Spleen (tissue), 11 donors: Measurements from ENCODE around the gene GNAT1. TPM values are rescaled to one million over a fixed set of nuclear protein-coding genes. Genes with fewer than 3 reads are reported as not detected.

Source experiments
- DNase-seq: peaks from one replicate; pipeline ENCODE4 v3.0.0-alpha.2; 2020
- H3K27ac ChIP-seq, 8 donors: fragments of 200-600 bp; sonication (generic) in 7 of 8; 1 replicate in 4 of 8; 2 replicates in 4 of 8; pipeline versions ENCODE4 v1.5.0 to v1.8.0; 2016 to 2021; ENCODE audit warnings: inconsistent platforms in 4 of 8, mild to moderate bottlenecking in 4 of 8, moderate library complexity in 1 of 8
- H3K27me3 ChIP-seq, 7 donors: fragments of 200-600 bp; sonication (generic) in 6 of 7; replicated peaks in 1 of 7; 1 replicate in 4 of 7; 2 replicates in 3 of 7; pipeline versions ENCODE4 v1.5.0 to v1.8.0; 2016 to 2021; ENCODE audit warnings: inconsistent platforms in 3 of 7, mild to moderate bottlenecking in 1 of 7
- H3K36me3 ChIP-seq, 6 donors: fragments of 200-600 bp; sonication (generic) in 5 of 6; 1 replicate in 4 of 6; 2 replicates in 2 of 6; pipeline versions ENCODE4 v1.5.0 to v1.8.0; 2016 to 2021; ENCODE audit warnings: inconsistent platforms in 2 of 6
- H3K4me1 ChIP-seq, 6 donors: fragments of 200-600 bp; sonication (generic) in 5 of 6; 1 replicate in 3 of 6; 2 replicates in 3 of 6; pipeline versions ENCODE4 v1.5.0 to v1.8.0; 2016 to 2021; ENCODE audit warnings: inconsistent platforms in 3 of 6
- H3K4me3 ChIP-seq, 8 donors: fragments of 200-600 bp; sonication (generic) in 7 of 8; 1 replicate in 4 of 8; 2 replicates in 4 of 8; pipeline versions ENCODE4 v1.5.0 to v1.8.0; 2016 to 2021; ENCODE audit warnings: inconsistent platforms in 4 of 8, mild to moderate bottlenecking in 4 of 8, moderate library complexity in 2 of 8
- H3K9me3 ChIP-seq, 8 donors: fragments of 200-600 bp; sonication (generic) in 7 of 8; 1 replicate in 4 of 8; 2 replicates in 4 of 8; pipeline versions ENCODE4 v1.5.0 to v1.8.0; 2016 to 2021; ENCODE audit warnings: inconsistent platforms in 4 of 8
- CTCF ChIP-seq, 11 experiments: fragments of 200-600 bp in 7 of 11; fragments of 450-650 bp in 4 of 11; sonication (generic) in 4 of 11; IDR thresholded peaks in 8 of 11; conservative IDR thresholded peaks in 3 of 11; 1 replicate in 7 of 11; 2 replicates in 4 of 11; pipeline versions ENCODE4 v1.4.0 to v1.8.0; 2016 to 2021; ENCODE audit warnings: antibody characterized with exemption in 11 of 11, inconsistent platforms in 4 of 11, mild to moderate bottlenecking in 1 of 11
- POLR2A ChIP-seq, 3 donors: fragments of 450-650 bp; IDR thresholded peaks; one replicate each; pipeline ENCODE4 v1.5.1; 2017; ENCODE audit warnings: antibody characterized with exemption in 3 of 3, mild to moderate bottlenecking in 1 of 3
- POLR2AphosphoS5 ChIP-seq, 3 donors: sonication (generic); formaldehyde crosslinking; IDR thresholded peaks; one replicate each; pipeline ENCODE4 v1.5.1; 2017; ENCODE audit warnings: antibody characterized with exemption in 3 of 3
- WGBS, 5 donors: extraction: QIAGEN DNeasy Blood & Tissue Kit in 3 of 5; methylation state at CpG; one replicate each; pipeline versions ENCODE4 v1.1.5 to v1.1.7; 2013 to 2018; 5-methylcytosine and 5-hydroxymethylcytosine counted together
- intact Hi-C: fragments of 100-400 bp; cut with DNase I; formaldehyde crosslinking; loops from one replicate; pipeline ENCODE4 v1.15.0; 2023; ENCODE audit warnings: low total_unique reads
- polyA plus RNA-seq, 3 donors: library from polyadenylated mRNA; stranded (reverse); fragments of 200-250 nt; gene quantifications; one replicate each; pipeline ENCODE4 v1.2.1, GENCODE V29; 2013
- total RNA-seq, 7 donors: library from RNA; depleted of rRNA in 3 of 7; stranded (reverse); fragments of >200 nt in 3 of 7; fragmentation: NEBNext Ultra II Directional in 4 of 7; extraction: Animal tissue kit (Norgen Biotek cat#: 25700) in 4 of 7; gene quantifications; one replicate each; pipeline versions ENCODE4 v1.1.0 to v1.2.1, GENCODE V29; 2016 to 2021
- donor health status: healthy with polysubstance abuse.
- donor health status: DM: no; HTN: no; CAD: no; lungs with moderate emphysema.
- donor health status: DM: no; HTN: no; CAD: no.
- donor health status: Bipolar disorder and iron deficiency.
- donor health status: healthy.
- donor health status: DM: no; HTN: no; CAD: no.
- donor health status: DM: yes; HTN: yes; CAD: no.

The GNAT1 gene
- total and polyA plus RNA-seq, 10 donors, result 0.05 to 0.44 (median 0.18) TPM; not detected in 7

DNA sequence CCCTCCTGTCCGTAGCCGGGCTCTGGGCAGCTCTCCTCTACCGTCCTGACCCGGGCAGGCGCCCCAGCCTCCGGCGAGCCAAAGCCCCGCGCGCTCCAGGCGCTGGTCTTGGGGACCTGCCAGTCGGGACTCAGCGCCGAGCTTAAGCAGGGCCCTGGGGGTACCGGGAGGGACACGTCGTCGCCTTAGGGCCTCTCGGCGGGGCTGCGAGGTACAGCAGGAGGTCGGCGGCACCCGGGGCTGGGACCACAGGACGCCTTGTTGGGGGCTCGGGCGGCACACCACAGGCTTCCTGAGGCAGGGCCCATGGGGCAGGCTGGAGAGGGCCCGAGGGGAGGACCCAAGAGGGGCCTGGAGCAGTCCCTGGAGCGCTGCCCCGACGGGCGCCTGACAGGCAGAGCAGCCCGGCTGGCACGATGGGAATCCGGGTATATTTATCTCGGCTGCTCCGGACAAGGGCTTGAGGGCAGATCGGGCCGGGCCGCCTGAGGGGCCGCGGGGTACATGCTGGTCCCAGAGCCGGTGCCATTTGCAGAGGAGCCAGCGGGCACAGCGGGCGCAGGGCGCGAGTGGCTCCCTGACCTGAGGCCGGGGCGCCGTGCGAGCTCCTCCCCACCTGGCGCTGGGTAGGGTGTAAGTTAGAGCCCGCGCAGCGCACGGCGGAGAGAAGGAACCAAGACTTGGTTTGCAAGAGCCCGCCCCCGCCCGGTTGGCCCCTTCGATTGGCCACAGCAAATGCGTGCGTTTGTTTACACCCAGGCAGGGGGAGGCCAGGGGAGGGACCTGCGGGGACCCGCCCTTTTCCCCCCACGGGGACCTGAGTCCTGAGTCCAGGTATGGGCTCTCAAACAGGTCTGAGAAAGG is 14.2 kb downstream of the GNAT1 start:
- peaks cover 11 to 22% (median 16%) of the 10 kb centered on the region in 6 donors for H3K4me1 ChIP-seq
- intact Hi-C loops, result no loop called here
- no peaks in the 10 kb centered on the region for H3K9me3 ChIP-seq
- no peaks in the 10 kb centered on the region for H3K36me3 ChIP-seq
- WGBS, 5 donors, result 1 to 6% (median 2%) methylated on average over 42 to 67 of the region's 67 CpGs
- DNase-seq, result no peak
- no peak overlapping the region for H3K27ac ChIP-seq
- TF ChIP-seq POLR2AphosphoS5 (IDR thresholded peaks at IDR 0.05), result no peak
- no peak for TF ChIP-seq CTCF (IDR thresholded peaks at IDR 0.05 in 8 of 11, conservative IDR thresholded peaks at IDR 0.05 in 3 of 11)
- TF ChIP-seq POLR2A (IDR thresholded peaks at IDR 0.05), result no peak
- H3K27me3 ChIP-seq, result peaks cover 0 to 79% (median 50%) of the 10 kb centered on the region in 7 donors
- peak overlapping the region; percentile 4 to 60 (median 25) for H3K4me3 ChIP-seq

DNA sequence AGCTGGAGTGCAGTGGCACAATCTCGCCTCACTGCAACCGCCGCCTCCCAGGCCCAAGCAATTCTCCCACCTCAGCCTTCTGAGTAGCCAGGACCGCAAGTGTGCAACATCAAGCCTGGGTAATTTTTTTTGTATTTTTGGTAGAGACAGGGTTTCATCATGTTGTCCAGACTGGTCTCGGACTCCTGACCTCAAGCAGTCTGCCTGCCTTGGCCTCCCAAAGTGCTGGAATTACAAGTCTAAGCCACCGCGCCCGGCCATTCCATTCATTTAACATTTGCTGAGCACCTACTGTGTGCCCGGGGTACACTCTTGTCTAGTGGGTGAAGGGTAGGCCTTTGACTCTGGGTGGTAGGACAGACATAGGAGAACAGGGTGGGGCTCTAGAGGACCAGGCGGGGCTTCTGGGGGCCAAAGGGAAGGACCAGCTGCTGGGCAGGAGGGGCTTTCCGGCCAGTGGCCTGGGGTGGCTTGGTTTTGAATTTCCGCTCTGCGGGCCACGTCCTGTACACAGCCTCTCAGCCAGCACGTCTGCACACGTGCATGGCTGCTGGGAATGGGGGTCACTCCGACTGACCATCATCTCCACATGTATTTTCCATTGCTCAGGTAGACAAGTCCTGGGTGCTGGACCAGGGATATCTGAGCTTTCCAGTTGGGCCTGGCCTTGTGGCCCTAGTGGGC is 16.1 kb downstream of the GNAT1 start:
- Histone ChIP-seq H3K27ac (no peak overlapping the region), H3K27me3 (peaks cover 0 to 60% (median 40%) of the 10 kb centered on the region in 7 donors), H3K9me3 (no peaks in the 10 kb centered on the region), H3K4me3 (no peak overlapping the region), H3K36me3 (no peaks in the 10 kb centered on the region), H3K4me1 (peaks cover 11 to 22% (median 16%) of the 10 kb centered on the region in 6 donors)
- DNase-seq, result no peak
- intact Hi-C loops, result no loop called here
- 87 to 93% (median 92%) methylated on average over 11 to 17 of the region's 17 CpGs for WGBS, 5 donors
- TF ChIP-seq CTCF (IDR thresholded peaks at IDR 0.05 in 8 of 11, conservative IDR thresholded peaks at IDR 0.05 in 3 of 11) (no peak), POLR2A (IDR thresholded peaks at IDR 0.05) (no peak), POLR2AphosphoS5 (IDR thresholded peaks at IDR 0.05) (no peak)

DNA sequence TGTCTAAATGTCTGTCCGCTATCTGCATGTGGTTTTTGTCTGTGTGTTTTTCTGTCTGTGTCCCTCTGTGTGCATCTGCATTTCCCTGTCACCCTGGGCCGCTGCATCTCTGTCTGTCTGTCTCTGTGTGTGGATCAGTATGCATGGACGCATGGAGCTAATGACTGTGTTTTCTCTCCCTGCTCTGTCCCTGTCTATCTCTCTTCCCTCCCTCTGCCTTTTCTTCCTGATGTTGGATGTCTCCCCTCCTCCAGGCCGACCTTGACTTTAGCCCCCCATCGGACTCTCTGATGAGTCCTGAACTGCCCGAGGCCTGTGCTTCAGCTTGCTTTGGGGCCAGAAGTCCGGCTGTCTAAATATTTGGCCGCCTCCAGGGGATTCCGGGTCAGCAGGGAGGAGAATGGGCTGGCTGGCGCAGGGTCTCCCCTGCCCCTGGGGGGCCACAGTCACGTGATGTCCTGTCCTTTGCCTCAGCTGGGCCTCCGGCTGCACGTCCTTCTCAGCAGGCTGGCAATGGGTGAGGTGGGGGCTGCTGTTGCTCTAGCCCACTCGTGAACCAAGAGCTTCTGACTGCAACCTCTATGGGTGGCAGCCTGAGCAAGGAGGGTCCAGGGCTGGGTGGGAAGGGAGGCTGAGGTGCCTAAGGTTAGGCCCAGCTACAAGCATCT is 17.4 kb downstream of the GNAT1 start:
- no peak overlapping the region for H3K27ac ChIP-seq
- H3K36me3 ChIP-seq, result no peaks in the 10 kb centered on the region
- WGBS, 5 donors, result 83 to 91% (median 87%) methylated on average over 10 to 14 of the region's 14 CpGs
- no peak overlapping the region for H3K4me3 ChIP-seq
- H3K9me3 ChIP-seq, result no peaks in the 10 kb centered on the region
- H3K4me1 ChIP-seq, result peaks cover 11 to 22% (median 16%) of the 10 kb centered on the region in 6 donors
- intact Hi-C loops, result no loop called here
- TF ChIP-seq POLR2AphosphoS5 (IDR thresholded peaks at IDR 0.05) (no peak), POLR2A (IDR thresholded peaks at IDR 0.05) (no peak), CTCF (IDR thresholded peaks at IDR 0.05 in 8 of 11, conservative IDR thresholded peaks at IDR 0.05 in 3 of 11) (no peak)
- H3K27me3 ChIP-seq, result peaks cover 0 to 47% (median 27%) of the 10 kb centered on the region in 7 donors
- DNase-seq, result no peak
